ENCODE measurements around the gene AURKAIP1. TPM values are rescaled to one million over a fixed set of nuclear protein-coding genes. Genes with fewer than 3 reads are reported as not detected.

Gene AURKAIP1
- total and polyA plus RNA-seq, 4 experiments from 2014 or later = 60.4 to 179 (median 116) TPM

DNA sequence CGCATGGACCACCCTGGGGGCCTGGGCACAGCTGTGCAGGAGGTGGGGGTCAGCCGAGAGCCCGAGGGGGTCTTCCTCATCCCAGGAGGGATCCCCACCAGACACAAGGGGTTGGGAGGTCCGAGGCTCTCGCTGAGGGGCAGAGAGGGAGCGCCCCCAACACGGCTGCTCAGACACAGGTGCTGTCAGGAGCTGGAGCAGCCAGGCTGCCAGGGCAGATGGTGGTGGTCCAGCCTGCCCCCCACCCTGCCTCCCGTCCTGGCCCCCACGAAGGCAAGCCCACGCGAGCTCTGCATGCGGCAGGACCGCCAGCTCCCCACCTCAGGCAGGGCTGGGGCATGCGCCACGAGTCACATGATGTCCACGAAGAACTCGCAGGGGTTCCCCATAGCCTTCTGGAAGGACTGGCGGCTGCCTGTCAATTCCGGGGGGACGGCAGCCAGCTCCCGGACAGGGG, 39.2 kb downstream of the AURKAIP1 start:
- Histone ChIP-seq H3K4me3 (ENCODE audit: low read length in 2 of 2) (no peak overlapping the region), H3K27me3 (ENCODE audit: insufficient read depth, low read length) (no peaks in the 10 kb centered on the region), H3K27ac (ENCODE audit: low read depth, low read length) (no peak overlapping the region), H3K36me3 (ENCODE audit: insufficient read depth, low read length) (no peaks in the 10 kb centered on the region), H3K9me3 (ENCODE audit: control insufficient read depth in 1 of 2, low read length in 2 of 2) (no peaks in the 10 kb centered on the region), H3K4me1 (ENCODE audit: insufficient read depth, low read length) (no peaks in the 10 kb centered on the region)
- ChIA-PET POLR2A (ENCODE audit: partially characterized antibody) (interaction anchor here (1.1 to 1.6 kb wide), 3 partner anchors 15 to 64 kb away, joined by 3 read pairs; no protein-coding TSS in a partner anchor), CTCF (ENCODE audit: partially characterized antibody) (no interaction called here)
- peaks cover 0 to 3% (median 1%) of the 10 kb centered on the region in 4 donors for H3K4me1 Mint-ChIP-seq
- no peak overlapping the region for H3K4me3 Mint-ChIP-seq
- peaks cover 4 to 6% of the 10 kb centered on the region in 2 donors for H3K36me3 Mint-ChIP-seq
- no peaks in the 10 kb centered on the region for H3K9me3 Mint-ChIP-seq
- intact Hi-C loops (cut with micrococcal nuclease) = no loop called here
- H3K27ac Mint-ChIP-seq = no peak overlapping the region
- no peaks in the 10 kb centered on the region for H3K27me3 Mint-ChIP-seq
- DNase-seq = no peak

DNA sequence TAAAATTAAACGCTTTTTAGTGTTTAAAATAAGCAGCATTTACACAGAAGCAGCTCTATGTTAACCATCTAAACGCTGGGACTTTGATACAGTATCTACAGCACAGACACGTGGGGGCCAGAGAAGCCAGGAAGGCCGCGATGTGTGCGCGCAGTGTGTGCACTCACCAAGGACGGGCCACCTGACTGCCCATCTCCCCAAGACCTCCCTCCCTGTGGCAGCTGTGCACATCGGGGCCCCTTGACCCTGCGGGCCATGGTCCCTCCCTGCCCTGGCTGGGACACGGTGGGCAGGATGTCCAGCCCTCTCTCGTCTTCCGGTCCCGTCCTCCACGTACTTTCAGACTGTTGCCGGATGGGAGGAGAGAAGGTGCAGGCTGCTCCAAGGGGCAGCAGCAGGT, 39.7 kb downstream of the AURKAIP1 start:
- no peaks in the 10 kb centered on the region for H3K36me3 ChIP-seq (ENCODE audit: insufficient read depth, low read length)
- intact Hi-C loops (cut with micrococcal nuclease) = no loop called here
- Mint-ChIP-seq H3K9me3 (no peaks in the 10 kb centered on the region), H3K36me3 (peaks cover 0 to 6% of the 10 kb centered on the region in 2 donors), H3K4me3 (no peak overlapping the region), H3K27ac (peak overlapping the region in 1 of 7 donors; percentile 65), H3K27me3 (no peaks in the 10 kb centered on the region), H3K4me1 (no peaks in the 10 kb centered on the region)
- no peak overlapping the region for H3K27ac ChIP-seq (ENCODE audit: low read depth, low read length)
- no peaks in the 10 kb centered on the region for H3K9me3 ChIP-seq (ENCODE audit: control insufficient read depth in 1 of 2, low read length in 2 of 2)
- ChIA-PET CTCF (ENCODE audit: partially characterized antibody) (no interaction called here), POLR2A (ENCODE audit: partially characterized antibody) (interaction anchor here (1.1 to 1.6 kb wide), 2 partner anchors 24 to 65 kb away, joined by 3 read pairs; no protein-coding TSS in a partner anchor)
- DNase-seq = no peak
- H3K4me3 ChIP-seq (ENCODE audit: low read length in 2 of 2) = no peak overlapping the region
- no peaks in the 10 kb centered on the region for H3K27me3 ChIP-seq (ENCODE audit: insufficient read depth, low read length)
- no peaks in the 10 kb centered on the region for H3K4me1 ChIP-seq (ENCODE audit: insufficient read depth, low read length)

DNA sequence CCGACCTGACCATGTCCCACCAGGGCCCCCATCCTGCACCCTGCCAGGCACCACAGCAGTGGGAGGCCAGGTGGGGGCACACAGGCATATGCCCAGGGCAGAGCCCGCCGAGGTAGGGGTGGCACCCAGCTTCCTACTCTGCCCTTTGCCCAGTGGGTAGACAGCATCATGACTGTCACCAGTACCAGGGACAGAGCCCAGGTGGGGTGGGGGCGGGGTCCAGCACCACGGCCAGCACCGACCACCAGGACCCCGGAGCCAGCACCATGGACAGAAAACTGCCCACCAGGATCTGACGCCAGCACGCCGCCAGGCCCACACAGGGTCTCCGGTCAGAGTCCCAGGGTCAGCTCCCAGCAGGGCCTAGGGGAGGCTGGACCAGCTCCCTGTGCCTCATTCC, 40.2 kb downstream of the AURKAIP1 start:
- intact Hi-C loops (cut with micrococcal nuclease) = no loop called here
- Mint-ChIP-seq H3K4me1 (peaks cover 0 to 2% (median 1%) of the 10 kb centered on the region in 4 donors), H3K36me3 (peaks cover 0 to 5% of the 10 kb centered on the region in 2 donors), H3K27ac (peak overlapping the region in 1 of 7 donors; percentile 65), H3K9me3 (no peaks in the 10 kb centered on the region), H3K27me3 (no peaks in the 10 kb centered on the region), H3K4me3 (no peak overlapping the region)
- POLR2A ChIA-PET (ENCODE audit: partially characterized antibody) = interaction anchor here (1.6 kb wide), 1 partner anchor 23 kb away, joined by 3 read pairs; no protein-coding TSS in a partner anchor
- no peaks in the 10 kb centered on the region for H3K4me1 ChIP-seq (ENCODE audit: insufficient read depth, low read length)
- CTCF ChIA-PET (ENCODE audit: partially characterized antibody) = no interaction called here
- H3K27ac ChIP-seq (ENCODE audit: low read depth, low read length) = no peak overlapping the region
- no peak overlapping the region for H3K4me3 ChIP-seq (ENCODE audit: low read length in 2 of 2)
- no peak for DNase-seq
- H3K27me3 ChIP-seq (ENCODE audit: insufficient read depth, low read length) = no peaks in the 10 kb centered on the region
- H3K36me3 ChIP-seq (ENCODE audit: insufficient read depth, low read length) = no peaks in the 10 kb centered on the region
- no peaks in the 10 kb centered on the region for H3K9me3 ChIP-seq (ENCODE audit: control insufficient read depth in 1 of 2, low read length in 2 of 2)

DNA sequence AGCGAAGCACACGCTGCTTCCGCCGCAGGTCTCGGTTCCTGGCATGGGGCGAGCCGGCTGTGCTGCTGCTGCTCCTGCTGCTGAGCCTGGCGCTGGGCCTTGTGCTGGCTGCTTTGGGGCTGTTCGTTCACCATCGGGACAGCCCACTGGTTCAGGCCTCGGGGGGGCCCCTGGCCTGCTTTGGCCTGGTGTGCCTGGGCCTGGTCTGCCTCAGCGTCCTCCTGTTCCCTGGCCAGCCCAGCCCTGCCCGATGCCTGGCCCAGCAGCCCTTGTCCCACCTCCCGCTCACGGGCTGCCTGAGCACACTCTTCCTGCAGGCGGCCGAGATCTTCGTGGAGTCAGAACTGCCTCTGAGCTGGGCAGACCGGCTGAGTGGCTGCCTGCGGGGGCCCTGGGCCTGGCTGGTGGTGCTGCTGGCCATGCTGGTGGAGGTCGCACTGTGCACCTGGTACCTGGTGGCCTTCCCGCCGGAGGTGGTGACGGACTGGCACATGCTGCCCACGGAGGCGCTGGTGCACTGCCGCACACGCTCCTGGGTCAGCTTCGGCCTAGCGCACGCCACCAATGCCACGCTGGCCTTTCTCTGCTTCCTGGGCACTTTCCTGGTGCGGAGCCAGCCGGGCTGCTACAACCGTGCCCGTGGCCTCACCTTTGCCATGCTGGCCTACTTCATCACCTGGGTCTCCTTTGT, 41.3 kb downstream of the AURKAIP1 start:
- H3K4me3 Mint-ChIP-seq = no peak overlapping the region
- no peaks in the 10 kb centered on the region for H3K9me3 ChIP-seq (ENCODE audit: control insufficient read depth in 1 of 2, low read length in 2 of 2)
- no peak overlapping the region for H3K4me3 ChIP-seq (ENCODE audit: low read length in 2 of 2)
- H3K27ac Mint-ChIP-seq = no peak overlapping the region
- no peaks in the 10 kb centered on the region for H3K36me3 ChIP-seq (ENCODE audit: insufficient read depth, low read length)
- intact Hi-C loops (cut with micrococcal nuclease) = no loop called here
- H3K27ac ChIP-seq (ENCODE audit: low read depth, low read length) = no peak overlapping the region
- no peaks in the 10 kb centered on the region for H3K9me3 Mint-ChIP-seq
- H3K36me3 Mint-ChIP-seq = peaks cover 0 to under 1% of the 10 kb centered on the region in 2 donors
- no peaks in the 10 kb centered on the region for H3K27me3 ChIP-seq (ENCODE audit: insufficient read depth, low read length)
- no peaks in the 10 kb centered on the region for H3K27me3 Mint-ChIP-seq
- H3K4me1 ChIP-seq (ENCODE audit: insufficient read depth, low read length) = no peaks in the 10 kb centered on the region
- H3K4me1 Mint-ChIP-seq = peaks cover 0 to 9% (median 4%) of the 10 kb centered on the region in 4 donors
- no peak for DNase-seq
- POLR2A ChIA-PET (ENCODE audit: partially characterized antibody) = no interaction called here
- CTCF ChIA-PET (ENCODE audit: partially characterized antibody) = no interaction called here

- POLR2A ChIA-PET (ENCODE audit: partially characterized antibody) = no interaction called here
These were observed 42.1 kb downstream of the AURKAIP1 start for GRCh38 chr1:1332774-1333480.

DNA sequence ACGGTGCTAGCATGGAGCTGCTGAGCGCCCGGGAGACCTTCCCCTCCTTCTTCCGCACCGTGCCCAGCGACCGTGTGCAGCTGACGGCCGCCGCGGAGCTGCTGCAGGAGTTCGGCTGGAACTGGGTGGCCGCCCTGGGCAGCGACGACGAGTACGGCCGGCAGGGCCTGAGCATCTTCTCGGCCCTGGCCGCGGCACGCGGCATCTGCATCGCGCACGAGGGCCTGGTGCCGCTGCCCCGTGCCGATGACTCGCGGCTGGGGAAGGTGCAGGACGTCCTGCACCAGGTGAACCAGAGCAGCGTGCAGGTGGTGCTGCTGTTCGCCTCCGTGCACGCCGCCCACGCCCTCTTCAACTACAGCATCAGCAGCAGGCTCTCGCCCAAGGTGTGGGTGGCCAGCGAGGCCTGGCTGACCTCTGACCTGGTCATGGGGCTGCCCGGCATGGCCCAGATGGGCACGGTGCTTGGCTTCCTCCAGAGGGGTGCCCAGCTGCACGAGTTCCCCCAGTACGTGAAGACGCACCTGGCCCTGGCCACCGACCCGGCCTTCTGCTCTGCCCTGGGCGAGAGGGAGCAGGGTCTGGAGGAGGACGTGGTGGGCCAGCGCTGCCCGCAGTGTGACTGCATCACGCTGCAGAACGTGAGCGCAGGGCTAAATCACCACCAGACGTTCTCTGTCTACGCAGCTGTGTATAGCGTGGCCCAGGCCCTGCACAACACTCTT, 42.8 kb downstream of the AURKAIP1 start:
- ChIA-PET POLR2A (ENCODE audit: partially characterized antibody) (interaction anchor here (1.0 kb wide), 1 partner anchor 46 kb away, joined by 4 read pairs; no protein-coding TSS in a partner anchor), CTCF (ENCODE audit: partially characterized antibody) (no interaction called here)
- Histone ChIP-seq H3K27ac (ENCODE audit: low read depth, low read length) (no peak overlapping the region), H3K4me1 (ENCODE audit: insufficient read depth, low read length) (peaks cover under 1% of the 10 kb centered on the region), H3K9me3 (ENCODE audit: control insufficient read depth in 1 of 2, low read length in 2 of 2) (no peaks in the 10 kb centered on the region), H3K36me3 (ENCODE audit: insufficient read depth, low read length) (no peaks in the 10 kb centered on the region), H3K4me3 (ENCODE audit: low read length in 2 of 2) (no peak overlapping the region), H3K27me3 (ENCODE audit: insufficient read depth, low read length) (no peaks in the 10 kb centered on the region)
- no peak overlapping the region for H3K4me3 Mint-ChIP-seq
- intact Hi-C loops (cut with micrococcal nuclease) = no loop called here
- peaks cover 0 to 1% of the 10 kb centered on the region in 2 donors for H3K36me3 Mint-ChIP-seq
- H3K9me3 Mint-ChIP-seq = no peaks in the 10 kb centered on the region
- no peak overlapping the region for H3K27ac Mint-ChIP-seq
- DNase-seq = no peak
- peaks cover 0 to 13% (median 4%) of the 10 kb centered on the region in 4 donors for H3K4me1 Mint-ChIP-seq
- H3K27me3 Mint-ChIP-seq = no peaks in the 10 kb centered on the region

More at GRCh38 chr1:1332774-1333480, 42.1 kb downstream of the AURKAIP1 start:
- H3K27ac Mint-ChIP-seq = no peak overlapping the region
- no peaks in the 10 kb centered on the region for H3K36me3 ChIP-seq (ENCODE audit: insufficient read depth, low read length)
- H3K4me3 Mint-ChIP-seq = no peak overlapping the region
- CTCF ChIA-PET (ENCODE audit: partially characterized antibody) = no interaction called here
- H3K27me3 Mint-ChIP-seq = no peaks in the 10 kb centered on the region
- H3K36me3 Mint-ChIP-seq = no peaks in the 10 kb centered on the region
- H3K9me3 ChIP-seq (ENCODE audit: control insufficient read depth in 1 of 2, low read length in 2 of 2) = no peaks in the 10 kb centered on the region
- no peaks in the 10 kb centered on the region for H3K9me3 Mint-ChIP-seq
- intact Hi-C loops (cut with micrococcal nuclease) = no loop called here
- no peaks in the 10 kb centered on the region for H3K27me3 ChIP-seq (ENCODE audit: insufficient read depth, low read length)
- no peak for DNase-seq
- H3K4me3 ChIP-seq (ENCODE audit: low read length in 2 of 2) = no peak overlapping the region
- H3K4me1 ChIP-seq (ENCODE audit: insufficient read depth, low read length) = no peaks in the 10 kb centered on the region
- H3K27ac ChIP-seq (ENCODE audit: low read depth, low read length) = no peak overlapping the region
- peaks cover 0 to 9% (median 4%) of the 10 kb centered on the region in 4 donors for H3K4me1 Mint-ChIP-seq

Data from CD4-positive, alpha-beta memory T cell (primary cell).